GM18870 (cell line): ENCODE data around the gene CCT7.
"Not testable (repeated sequence)": the region's sequence is repeated elsewhere in the genome, so short reads cannot be mapped to it uniquely, and the experiment has no call there.

Experiments used
- ATAC-seq: cut with Tn5 transposase; IDR thresholded peaks from one replicate; pipeline ENCODE4 v1.9.1; 2021; ENCODE audit warnings: moderate library complexity; ENCODE audit not compliant: unreplicated experiment

The CCT7 gene

DNA sequence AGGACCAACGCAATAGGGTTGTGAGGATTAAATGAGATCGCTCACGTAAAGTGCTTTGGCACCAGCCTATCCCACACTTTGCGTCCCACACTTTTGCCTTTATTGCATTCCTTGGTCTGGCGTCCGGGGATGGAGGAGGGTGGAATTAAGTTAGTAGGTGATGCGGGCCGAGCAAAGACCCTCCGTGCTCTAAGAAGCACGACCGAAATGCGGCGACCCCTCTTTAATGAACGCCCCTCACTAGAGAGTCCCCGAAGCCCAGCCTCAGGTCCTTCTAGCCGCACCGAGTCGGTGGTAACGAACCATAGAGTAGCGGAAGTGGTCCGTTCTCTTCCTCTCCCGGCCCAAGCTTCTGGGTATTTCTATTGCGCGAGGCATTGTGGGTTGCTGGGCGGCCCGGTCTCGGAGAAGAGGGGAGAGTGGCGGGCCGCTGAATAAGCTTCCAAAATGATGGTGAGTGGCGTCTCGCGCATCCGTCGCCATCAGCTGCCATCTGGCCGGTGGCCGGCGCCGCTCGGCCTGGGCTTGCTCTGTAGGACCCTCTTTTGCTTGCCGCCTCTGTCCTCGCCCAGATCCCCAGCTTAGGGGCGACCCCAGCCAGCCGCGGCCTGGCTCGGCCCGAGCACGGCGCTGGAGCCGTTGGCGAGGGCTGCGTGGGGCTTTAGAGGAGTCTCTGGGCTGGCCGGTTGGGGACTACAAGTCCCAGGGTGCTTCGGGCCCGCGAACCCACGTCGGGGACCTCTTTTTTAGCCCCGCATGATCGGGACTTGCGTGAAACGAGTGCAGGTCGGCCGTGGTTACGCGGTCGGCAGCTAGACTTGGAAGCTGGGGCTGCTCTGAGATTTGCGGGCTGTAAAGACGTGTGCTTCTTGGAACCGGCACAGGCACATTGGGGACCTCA, at the start of gene CCT7:
CCT7 (plus strand) TSS at position 377 of the 901 bp plus-strand sequence; CDS start at position 448, 71 bp downstream.
- ATAC-seq = peak; percentile 60

DNA sequence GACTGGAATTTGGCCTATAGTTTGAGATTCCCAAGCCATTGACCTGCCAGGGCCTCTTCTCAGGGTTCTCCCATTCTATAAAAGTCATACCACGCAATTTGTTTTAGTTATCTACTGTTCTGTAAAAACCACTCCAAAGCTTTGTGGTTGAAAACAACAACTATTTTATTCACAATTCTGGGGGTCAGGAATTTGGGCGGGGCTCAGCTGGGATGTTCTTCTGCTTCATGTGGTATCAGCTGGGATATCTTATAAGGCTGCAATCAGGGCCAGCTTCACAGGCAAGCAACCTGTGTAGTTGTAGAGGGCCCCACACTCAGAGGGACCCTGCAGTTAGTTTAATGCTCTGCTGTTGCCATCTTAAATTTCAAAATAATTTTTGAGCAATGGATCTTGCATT, 48.1 kb upstream of the CCT7 start:
- ATAC-seq = no peak

DNA sequence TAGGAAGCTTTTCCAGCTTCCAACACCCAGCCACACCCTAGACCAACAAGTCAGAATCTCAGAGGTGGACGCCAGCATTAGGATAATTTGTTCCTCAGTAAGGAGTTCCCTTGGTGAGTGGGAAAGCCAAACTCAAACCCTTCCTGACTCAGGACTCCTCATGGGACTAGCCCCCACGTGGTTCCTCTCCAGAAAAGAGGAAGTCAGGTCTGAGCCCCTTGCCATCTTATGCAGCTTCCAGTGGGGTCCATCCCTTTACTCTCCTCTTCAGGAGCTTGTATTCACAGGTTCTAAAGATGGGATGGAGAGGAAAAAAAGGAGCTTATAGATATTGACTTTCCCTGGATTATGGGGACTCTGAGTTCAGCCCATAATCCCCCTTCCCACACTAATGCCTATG, 46.6 kb upstream of the CCT7 start:
- no peak for ATAC-seq

DNA sequence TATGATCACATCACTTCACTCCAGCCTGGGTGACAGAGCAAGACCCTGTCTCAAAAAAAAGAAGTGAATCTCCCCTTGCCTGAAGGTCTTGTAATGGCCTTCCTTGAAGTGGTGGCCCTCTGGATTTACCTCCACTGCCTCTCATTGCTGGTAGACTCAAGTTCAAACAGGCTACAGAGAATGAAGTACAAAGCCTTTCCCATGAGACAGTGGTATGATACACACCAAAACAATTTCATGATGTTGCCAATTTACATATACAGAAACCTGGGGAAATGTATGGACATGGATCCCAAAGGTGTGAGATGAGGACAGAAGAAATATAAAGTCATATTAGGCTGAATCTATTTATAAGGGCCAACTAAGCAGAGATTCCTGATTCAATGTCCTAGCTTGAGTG, 36.5 kb upstream of the CCT7 start:
- no peak for ATAC-seq

DNA sequence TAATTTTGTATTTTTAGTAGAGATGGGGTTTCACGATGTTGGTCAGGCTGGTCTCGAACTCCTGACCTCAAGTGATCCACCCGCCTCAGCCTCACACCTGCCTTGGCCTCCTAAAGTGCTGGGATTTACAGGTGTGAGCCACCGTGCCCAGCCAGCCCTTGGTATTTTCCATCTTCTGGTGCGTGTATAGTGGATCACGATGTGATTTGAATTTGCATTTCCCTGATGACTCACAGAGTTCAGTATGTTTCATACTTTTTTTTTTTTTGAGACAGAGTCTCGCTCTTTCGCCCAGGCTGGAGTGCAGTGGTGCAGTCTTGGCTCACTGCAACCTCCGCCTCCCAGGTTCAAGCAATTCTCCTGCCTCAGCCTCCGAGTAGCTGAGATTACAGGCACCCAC, 33.8 kb upstream of the CCT7 start:
- ATAC-seq = not testable (repeated sequence)

DNA sequence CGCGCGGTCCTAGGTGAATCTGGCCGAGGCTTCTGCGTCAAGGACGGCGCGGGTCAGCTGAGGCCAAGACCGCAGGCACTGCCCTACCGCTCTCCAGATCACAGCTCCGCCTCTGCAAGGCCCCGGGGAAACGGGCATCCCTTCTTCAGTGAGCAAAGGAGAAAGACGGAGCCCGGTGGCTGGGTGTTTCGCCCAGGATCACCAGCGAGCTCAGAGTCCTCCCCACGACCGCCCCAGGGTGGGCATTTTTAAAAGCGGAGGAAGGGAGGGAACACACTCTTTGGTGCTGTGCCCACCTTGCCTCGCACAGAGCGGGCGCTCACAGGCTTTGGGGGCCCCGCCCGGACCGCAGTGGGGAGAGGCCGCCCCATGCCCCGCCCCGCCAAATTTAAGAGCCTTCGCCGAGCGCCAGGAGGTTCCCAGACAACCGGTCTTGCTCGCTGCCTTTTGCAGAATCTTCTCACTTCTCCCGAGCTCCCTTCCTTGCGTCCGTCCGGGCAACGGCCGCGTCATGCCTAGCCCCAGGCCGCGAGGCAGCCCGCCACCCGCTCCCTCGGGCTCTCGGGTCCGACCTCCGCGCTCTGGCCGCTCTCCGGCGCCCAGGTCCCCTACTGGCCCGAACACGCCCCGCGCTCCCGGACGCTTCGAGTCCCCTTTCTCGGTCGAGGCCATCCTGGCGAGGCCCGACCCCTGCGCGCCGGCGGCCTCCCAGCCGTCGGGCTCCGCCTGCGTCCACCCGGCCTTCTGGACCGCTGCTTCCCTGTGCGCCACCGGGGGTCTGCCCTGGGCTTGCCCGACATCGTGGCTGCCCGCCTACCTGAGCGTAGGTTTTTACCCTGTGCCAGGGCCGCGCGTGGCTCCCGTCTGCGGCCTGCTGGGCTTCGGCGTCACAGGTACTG, 31.7 kb upstream of the CCT7 start, which contains the start of gene NOTO:
NOTO (plus strand) TSS at position 419 of the 899 bp plus-strand sequence; CDS start at position 512, 93 bp downstream.
- ATAC-seq = no peak

DNA sequence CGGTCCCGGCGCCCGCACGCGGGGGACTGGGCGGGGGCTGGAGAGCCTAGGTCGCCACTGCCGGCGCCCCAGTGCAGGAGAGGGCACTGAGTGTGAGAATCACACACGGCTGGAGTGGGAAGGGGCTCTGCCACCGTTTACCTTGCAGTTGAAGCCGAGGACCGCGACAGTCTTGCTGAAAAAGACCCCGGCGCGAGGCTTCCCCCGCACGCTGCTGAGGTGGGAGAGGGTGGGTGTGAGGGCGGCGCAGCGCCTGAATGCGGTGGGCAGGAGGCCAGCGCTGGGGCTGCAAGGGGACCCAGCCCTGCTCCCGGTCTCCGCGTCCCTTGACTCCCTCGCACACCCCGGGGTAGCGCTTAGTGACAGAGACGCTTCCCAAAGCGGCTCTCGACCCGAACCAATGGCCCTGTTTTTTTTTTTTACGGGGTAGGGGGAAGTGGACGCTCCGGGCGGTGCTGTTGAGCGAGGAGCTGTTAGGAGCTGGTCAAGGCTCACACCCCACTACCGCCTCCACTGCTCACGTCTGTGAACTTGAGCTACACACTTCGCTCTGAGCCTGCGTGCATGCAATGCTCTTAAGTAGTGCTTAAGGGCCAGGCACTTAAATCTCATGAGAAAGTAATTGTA, 30.9 kb upstream of the CCT7 start:
- no peak for ATAC-seq

DNA sequence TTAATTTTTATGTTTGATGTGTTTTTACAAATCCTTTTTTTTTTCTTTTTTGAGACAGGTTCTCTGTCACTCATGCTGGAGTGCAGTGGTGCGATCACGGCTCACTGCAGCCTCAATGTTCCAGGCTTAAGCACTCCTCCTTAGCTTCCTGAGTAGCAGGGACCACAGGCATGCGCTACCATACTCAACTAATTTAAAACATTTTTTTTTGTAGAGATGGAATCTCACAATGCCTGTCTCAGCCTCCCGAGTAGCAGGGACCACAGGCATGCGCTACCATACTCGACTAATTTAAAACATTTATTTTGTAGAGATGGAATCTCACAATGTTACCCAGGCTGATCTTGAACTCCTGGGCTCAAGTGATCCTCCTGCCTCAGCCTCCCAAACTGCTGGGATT, 28.5 kb upstream of the CCT7 start:
- ATAC-seq = no peak

DNA sequence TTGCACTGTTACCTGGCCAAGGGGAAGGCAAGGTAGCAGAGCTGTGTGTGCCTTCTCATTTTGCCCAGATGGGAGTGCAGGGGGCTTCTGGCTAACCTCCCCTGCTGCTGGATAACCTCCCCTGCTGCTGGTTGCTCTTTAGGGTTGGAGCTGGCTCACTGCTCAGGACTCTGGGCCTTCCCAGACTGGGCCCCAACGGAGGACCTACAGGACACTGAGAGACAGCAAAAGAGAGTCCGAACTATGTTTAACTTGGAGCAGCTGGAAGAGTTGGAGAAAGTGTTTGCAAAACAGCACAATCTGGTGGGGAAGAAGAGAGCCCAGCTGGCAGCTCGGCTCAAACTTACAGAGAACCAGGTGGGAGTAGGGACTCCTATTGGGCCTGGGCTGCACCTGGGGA, 25.9 kb upstream of the CCT7 start:
- ATAC-seq = no peak

DNA sequence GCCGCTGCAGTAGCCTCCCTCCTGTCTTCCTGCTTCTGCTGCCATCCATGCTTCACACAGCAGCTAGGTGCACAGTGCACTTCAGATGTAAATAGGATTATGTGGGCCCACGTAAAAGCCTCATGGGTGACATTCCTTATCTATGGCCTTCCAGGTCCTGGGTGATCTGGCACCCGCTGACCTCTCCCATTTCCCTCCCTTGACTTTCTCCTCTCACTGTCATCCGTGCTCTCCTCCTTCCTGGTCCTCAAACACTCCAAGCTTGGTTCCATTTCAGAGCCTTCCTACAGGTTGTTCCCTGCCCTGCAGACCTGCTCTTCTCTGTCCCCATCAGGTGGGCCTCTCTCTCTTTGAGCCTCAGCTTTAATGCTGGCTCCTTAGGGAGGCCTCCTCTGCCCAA, 24.1 kb upstream of the CCT7 start:
- ATAC-seq = no peak

DNA sequence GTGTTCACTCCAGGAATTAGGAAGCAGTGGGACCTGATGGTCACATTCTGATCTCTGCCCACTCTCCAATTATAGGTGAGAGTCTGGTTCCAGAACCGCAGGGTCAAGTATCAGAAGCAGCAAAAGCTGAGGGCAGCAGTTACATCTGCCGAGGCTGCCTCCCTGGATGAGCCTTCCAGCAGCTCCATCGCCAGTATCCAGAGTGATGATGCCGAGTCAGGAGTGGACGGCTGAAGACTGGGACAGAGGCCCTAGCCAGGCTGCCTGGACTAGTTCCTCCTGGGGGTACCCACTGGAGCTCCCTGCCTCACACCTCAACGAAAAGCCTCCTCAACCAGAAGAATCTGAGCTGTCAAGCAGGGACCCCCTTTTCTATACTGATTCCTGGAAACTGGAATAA, 23.4 kb upstream of the CCT7 start:
- ATAC-seq = no peak

DNA sequence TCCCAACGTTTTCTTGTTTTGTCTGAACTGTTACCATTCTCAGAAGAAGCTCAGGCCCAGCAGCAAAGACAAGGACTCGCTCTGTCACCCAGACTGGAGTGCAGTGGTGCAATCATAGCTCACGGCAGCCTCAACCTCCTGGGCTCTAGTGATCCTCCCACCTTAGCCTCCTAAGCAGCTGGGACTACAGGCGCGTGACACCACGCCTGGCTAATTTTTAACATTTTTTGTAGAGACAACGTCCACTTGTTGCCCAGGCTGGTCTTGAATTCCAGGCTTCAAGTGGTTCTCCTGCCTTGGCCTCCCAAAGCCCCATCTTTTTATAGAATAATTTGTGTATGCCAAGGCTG, 22.0 kb upstream of the CCT7 start:
- ATAC-seq = no peak

DNA sequence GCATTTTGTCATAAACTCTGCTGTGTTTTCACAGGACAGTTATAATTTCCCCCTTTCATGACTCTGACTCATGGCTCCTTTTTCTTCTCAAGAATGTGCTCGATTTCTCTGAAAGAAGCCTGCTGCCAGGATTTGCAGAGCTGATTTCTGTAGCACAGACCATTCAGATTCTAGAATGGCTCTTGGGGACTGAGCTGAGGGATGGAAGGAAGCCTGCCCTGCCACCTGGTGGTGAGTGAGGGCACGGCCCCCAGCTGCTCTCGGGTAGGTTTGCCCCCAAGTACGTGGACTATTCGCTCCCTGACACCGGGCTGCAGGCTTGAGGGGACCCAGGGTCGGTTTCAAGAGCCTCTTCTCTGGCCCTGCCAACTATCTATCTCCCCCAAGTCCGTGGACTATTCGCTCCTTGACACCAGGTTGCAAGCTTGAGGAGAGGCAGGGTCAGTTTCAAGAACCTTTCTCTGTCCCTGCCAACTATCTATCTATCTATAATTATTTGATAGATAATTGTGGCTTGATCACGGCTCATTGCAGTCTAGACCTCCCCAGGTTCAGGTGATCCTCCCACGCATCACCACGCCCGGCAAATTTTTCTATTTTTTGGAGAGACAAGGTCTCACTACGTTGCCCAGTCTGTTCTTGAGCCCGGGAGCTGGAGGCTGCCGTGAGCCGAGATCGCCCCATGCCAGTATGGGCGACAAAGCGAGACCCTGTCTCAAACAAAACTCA, 21.5 kb upstream of the CCT7 start:
- ATAC-seq = peak; percentile 69

DNA sequence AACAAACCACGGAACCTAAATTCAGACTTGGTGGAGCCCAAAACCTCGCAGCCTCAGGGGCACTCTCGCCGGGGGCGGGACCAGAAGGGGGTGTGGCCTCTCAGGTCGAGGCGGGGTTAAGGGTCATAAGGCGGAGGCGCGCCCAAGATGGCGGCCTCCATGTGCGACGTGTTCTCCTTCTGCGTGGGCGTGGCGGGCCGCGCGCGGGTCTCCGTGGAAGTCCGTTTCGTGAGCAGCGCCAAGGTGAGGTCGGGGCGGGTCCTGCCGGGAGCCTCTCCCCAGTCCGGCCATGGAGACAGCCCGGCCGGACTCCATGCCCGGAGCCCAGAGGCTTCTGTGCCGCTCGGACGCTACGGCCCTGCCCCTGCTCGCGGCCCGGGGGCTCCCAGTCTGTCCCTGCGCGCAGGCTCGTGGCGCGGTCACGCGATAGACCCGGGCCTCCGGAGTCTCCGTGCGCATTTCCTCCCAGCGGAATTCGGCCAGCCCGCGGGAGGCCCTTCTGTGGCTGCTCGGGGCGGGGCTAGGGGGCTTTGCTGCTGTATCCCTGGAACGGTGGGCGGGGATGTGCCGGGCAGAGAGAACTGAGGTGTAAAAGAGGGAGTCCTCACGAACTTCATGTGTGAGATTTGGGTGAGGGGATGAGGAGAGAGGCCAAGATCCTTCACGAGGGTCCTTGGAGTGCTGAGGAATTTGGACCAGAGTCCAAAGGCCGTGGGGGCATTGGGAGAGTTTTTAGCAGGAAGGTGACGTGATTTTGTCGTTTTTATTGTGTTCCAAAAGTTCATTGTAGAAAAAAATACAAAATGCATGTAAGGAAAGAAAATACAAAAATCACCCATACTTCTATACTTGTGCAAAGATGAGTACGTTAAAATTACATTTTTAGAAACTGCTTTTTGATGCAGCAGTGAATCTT, 19.7 kb upstream of the CCT7 start, which contains the start of gene SMYD5:
SMYD5 (plus strand) TSS at position 126 of the 916 bp plus-strand sequence; CDS start at position 148, 22 bp downstream.
- peak; percentile 80 for ATAC-seq

DNA sequence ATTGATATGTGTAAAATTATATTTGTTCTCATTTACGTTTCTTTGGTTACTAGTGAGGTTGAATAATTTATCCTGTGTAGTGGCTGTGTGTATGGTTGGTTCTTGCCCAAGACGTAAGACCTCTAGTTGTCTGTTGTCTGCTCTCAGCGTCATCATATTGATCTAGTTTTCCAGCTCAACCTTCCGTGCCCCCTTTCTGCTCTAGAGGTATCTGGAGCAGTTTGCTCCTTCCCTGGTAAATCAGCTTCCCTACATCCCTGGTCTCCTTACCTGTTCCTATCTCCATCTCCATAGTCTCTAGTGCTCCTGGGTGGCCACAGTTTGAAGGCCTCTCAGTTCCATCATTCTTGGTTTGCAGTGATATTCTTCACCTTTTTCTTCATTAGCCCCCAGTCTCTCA, 18.9 kb upstream of the CCT7 start:
- ATAC-seq = no peak

DNA sequence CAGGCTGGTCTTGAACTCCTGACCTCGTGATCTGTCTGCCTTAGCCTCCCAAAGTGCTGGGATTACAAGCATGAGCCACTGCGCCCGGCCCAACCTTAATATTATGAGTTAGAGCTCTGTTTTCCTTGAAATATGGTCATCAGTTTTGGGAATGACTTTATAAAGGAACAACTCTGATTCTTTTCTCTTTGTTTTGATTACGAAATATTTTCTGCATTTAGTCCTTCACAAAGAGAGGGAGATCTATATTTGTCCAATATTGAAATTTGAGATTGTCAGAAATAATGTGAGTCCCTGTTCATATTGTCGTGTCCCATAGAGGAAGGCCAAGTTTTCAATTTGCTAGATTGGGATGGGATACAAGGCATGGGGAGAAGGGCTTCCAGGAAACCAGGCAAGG, 16.9 kb upstream of the CCT7 start:
- ATAC-seq = no peak

DNA sequence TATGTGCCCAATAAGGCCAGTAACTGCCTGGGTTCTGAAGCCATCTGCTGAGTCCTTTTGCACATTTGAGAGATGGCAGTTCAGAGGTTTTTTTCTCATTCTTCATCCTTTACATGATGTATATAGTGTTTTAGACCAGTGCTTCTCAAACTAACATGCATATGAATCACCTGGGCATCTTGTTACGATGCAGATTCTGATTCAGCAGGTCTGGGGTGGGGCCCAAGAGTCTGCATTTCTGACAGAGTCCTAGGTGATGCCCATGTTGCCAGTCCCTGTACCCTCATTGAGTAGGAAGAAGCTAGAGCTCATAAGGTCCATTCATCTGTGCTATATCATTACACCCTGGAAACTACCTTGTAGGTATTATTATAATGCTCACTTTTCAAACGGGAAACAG, 16.3 kb upstream of the CCT7 start:
- ATAC-seq = no peak

DNA sequence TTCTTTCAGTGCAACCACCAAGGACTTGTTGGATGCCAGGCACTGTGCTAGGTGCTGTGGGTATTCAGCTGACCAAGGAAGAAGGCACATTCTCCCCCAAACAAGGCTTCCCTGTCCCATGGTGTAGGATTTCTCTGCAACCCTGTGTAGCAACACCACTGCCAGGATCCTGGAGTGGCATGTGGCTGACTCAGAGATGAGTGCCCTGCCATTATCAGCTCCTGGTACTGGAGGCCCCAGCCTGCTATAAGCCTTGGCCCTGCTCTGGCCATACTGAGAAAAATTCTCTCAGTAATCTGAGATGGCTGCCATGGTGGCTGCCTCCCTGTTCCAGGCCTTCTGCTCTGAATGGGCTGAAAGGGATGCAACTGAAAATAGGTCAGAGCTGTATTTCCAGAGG, 15.8 kb upstream of the CCT7 start:
- ATAC-seq = no peak

DNA sequence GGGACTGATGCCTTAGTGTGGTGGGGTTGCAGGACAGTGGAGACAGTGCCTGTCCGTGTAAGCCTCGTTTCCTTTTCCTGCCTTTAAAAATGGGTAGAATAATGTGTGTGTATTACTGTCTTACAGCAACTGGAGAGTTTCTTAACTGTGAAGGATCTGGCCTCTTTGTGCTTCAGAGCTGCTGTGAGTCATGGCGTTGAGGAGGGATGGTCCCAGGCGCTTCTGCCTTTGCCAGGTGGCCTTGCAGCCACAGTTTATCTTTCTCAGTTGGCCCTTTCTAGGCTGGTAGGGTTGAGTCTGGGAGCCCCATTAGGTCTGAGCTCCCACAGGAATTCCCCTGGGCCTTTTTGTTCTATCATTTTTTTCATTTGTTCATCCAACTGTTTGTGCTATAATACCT, 10.3 kb upstream of the CCT7 start:
- ATAC-seq = no peak
